ENCODE data around the gene AATF. TPM values are rescaled to one million over a fixed set of nuclear protein-coding genes. Genes with fewer than 3 reads are reported as not detected.

AATF gene
- total and polyA plus RNA-seq, 2 of the 8 experiments (the other 6 are each of a cell fraction or from before 2014, with no cell fraction given) = 20.1 to 62.8 TPM

DNA sequence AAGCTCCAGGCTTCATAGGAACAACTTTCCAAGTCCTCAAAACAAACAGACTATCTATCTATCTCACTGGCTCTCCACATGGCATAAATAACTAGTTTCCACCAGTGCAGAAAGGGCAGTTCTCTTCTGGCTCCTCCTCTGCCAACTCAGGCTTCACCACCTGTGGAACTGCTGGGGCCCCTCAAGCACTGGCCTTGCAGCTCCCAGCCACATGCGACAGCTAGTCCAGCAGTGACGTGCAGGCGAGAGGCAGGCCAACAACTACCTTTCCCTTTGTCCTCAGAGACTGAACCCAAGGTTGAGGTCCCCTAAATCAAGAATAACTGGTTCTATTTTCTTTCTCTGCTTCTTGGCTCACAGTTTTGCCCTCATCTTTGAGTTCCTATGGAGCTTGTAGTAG lies 137.6 kb downstream of the AATF start (continued):
- TF ChIP-seq CHD1 (IDR thresholded peaks at IDR 0.05; ENCODE audit: low read depth, low read length) (no peak), TAF1 (IDR thresholded peaks at IDR 0.05; ENCODE audit: low read depth, low read length) (no peak)
- TF ChIP-seq, protein P1, sequence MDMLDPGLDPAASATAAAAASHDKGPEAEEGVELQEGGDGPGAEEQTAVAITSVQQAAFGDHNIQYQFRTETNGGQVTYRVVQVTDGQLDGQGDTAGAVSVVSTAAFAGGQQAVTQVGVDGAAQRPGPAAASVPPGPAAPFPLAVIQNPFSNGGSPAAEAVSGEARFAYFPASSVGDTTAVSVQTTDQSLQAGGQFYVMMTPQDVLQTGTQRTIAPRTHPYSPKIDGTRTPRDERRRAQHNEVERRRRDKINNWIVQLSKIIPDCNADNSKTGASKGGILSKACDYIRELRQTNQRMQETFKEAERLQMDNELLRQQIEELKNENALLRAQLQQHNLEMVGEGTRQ (IDR thresholded peaks at IDR 0.05; ENCODE audit: low read length) = no peak

Measured in H1 (cell line).